Karpas-422 (cell line): ENCODE results near the gene TAF9. TPM values are rescaled to one million over a fixed set of nuclear protein-coding genes. Genes with fewer than 3 reads are reported as not detected.
A peak's percentile ranks its signal among the peaks of the same experiment; 100 is the strongest.

Experiments
- DNase-seq: peaks from one replicate; pipeline ENCODE4 v3.0.0-alpha.2; 2015
- H2AFZ ChIP-seq: fragments of 200-600 bp; sonication (generic); 2 replicates; pipeline ENCODE4 v1.6.1; 2014; ENCODE audit warnings: antibody characterized with exemption, low read length, mixed read lengths
- H3K27ac ChIP-seq: fragments of 200-600 bp; sonication (generic); 2 replicates; pipeline ENCODE4 v1.5.1; 2014; ENCODE audit warnings: mild to moderate bottlenecking, low read length, moderate library complexity
- H3K27me3 ChIP-seq: fragments of 200-600 bp; sonication (generic); 2 replicates; pipeline ENCODE4 v1.6.1; 2014; ENCODE audit warnings: low read length, mixed read lengths
- H3K36me3 ChIP-seq: fragments of 200-600 bp; sonication (generic); 2 replicates; pipeline ENCODE4 v1.6.1; 2014; ENCODE audit warnings: low read length, mixed read lengths; ENCODE audit not compliant: insufficient read depth
- H3K4me1 ChIP-seq: fragments of 200-600 bp; sonication (generic); 2 replicates; pipeline ENCODE4 v1.6.1; 2014; ENCODE audit warnings: mild to moderate bottlenecking, low read length, mixed read lengths
- H3K4me2 ChIP-seq: fragments of 200-600 bp; sonication (generic); 2 replicates; pipeline ENCODE4 v1.6.1; 2014; ENCODE audit warnings: low read length, low read depth, mild to moderate bottlenecking; ENCODE audit not compliant: poor library complexity, severe bottlenecking
- H3K4me3 ChIP-seq: fragments of 200-600 bp; sonication (generic); 2 replicates; pipeline ENCODE4 v1.5.1; 2014; ENCODE audit warnings: mild to moderate bottlenecking, antibody characterized with exemption, low read length, mixed read lengths
- H3K79me2 ChIP-seq: fragments of 200-600 bp; sonication (generic); 2 replicates; pipeline ENCODE4 v1.6.1; 2014; ENCODE audit warnings: mild to moderate bottlenecking, low read length, mixed read lengths
- H3K9ac ChIP-seq: fragments of 200-600 bp; sonication (generic); 2 replicates; pipeline ENCODE4 v1.6.0; 2014; ENCODE audit warnings: low read length
- H3K9me2 ChIP-seq: fragments of 200-600 bp; sonication (generic), shearing (Covaris generic); replicated peaks from 2 replicates; pipeline ENCODE4 v1.6.0; 2014; ENCODE audit warnings: mild to moderate bottlenecking, low read length, moderate library complexity; ENCODE audit not compliant: insufficient read depth
- H3K9me3 ChIP-seq: fragments of 300-700, 200-600 bp; sonication (generic); 2 replicates; pipeline ENCODE4 v1.6.1; 2014; ENCODE audit warnings: low read length, mixed read lengths
- H4K20me1 ChIP-seq: fragments of 200-600 bp; sonication (generic); 2 replicates; pipeline ENCODE4 v1.6.1; 2014; ENCODE audit warnings: mild to moderate bottlenecking, antibody characterized with exemption, low read length, low read depth; ENCODE audit not compliant: insufficient read depth
- total RNA-seq: library from RNA; depleted of rRNA; stranded (reverse); fragments of >200 nt; shearing (Covaris generic); gene quantifications from 2 replicates; pipeline ENCODE4 v1.2.3, GENCODE V29; 2014; ENCODE audit warnings: low replicate concordance; rRNA removed

Gene TAF9
- total RNA-seq, 1 experiment from 2014 or later: 109 TPM

- peak overlapping the region; percentile 50 for H3K27ac ChIP-seq
- peak overlapping the region; percentile 80 for H3K4me3 ChIP-seq
- peak; percentile 75 for DNase-seq
These were observed 37.5 kb downstream of the TAF9 start for GRCh38 chr5:69331528-69332445.

DNA sequence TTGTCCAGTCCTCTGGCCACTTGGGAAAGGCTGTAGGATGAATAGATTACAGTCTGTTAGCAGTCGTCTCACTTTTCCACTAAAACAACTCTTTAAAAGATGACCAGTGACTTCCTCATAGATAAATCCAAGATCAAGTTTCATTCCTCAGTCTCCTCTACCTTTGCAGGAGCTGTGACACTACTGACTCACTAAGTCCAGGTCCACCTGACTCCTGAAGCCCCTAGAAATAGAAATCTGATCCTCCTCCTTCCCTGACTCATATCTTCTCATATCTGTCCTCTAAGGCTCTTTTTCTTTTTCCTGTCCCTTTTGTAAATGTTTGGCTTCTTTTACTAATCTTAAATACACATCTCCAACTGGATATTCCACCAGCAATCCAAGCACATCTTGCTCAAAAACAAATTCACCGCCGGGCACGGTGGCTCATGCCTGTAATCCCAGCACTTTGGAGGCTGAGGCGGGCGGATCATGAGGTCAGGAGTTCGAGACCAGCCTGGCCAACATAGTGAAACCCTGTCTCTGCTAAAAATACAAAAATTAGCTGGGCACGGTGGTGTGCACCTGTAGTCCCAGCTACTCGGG, 39.3 kb downstream of the TAF9 start:
- H3K9me3 ChIP-seq: no peaks in the 10 kb centered on the region
- no peak overlapping the region for H3K27ac ChIP-seq
- H3K9ac ChIP-seq: no peak overlapping the region
- H3K36me3 ChIP-seq: no peaks in the 10 kb centered on the region
- no peaks in the 10 kb centered on the region for H3K9me2 ChIP-seq
- H3K4me3 ChIP-seq: no peak overlapping the region
- H3K4me2 ChIP-seq: no peak overlapping the region
- no peaks in the 10 kb centered on the region for H4K20me1 ChIP-seq
- H3K79me2 ChIP-seq: peaks cover 23% of the 10 kb centered on the region
- H3K4me1 ChIP-seq: peaks cover 18% of the 10 kb centered on the region
- no peak overlapping the region for H2AFZ ChIP-seq
- DNase-seq: no peak
- no peaks in the 10 kb centered on the region for H3K27me3 ChIP-seq

More at GRCh38 chr5:69331528-69332445, 37.5 kb downstream of the TAF9 start:
- H3K79me2 ChIP-seq: peaks cover 18% of the 10 kb centered on the region
- peaks cover 18% of the 10 kb centered on the region for H3K4me1 ChIP-seq
- no peaks in the 10 kb centered on the region for H3K9me2 ChIP-seq
- no peaks in the 10 kb centered on the region for H4K20me1 ChIP-seq
- H3K9ac ChIP-seq: peak overlapping the region; percentile 79
- no peaks in the 10 kb centered on the region for H3K27me3 ChIP-seq
- H3K9me3 ChIP-seq: no peaks in the 10 kb centered on the region
- peak overlapping the region; percentile 11 for H2AFZ ChIP-seq
- H3K4me2 ChIP-seq: peak overlapping the region; percentile 78
- no peaks in the 10 kb centered on the region for H3K36me3 ChIP-seq

- Histone ChIP-seq H3K9me2 (no peaks in the 10 kb centered on the region), H3K4me2 (no peak overlapping the region), H3K4me1 (peaks cover under 1% of the 10 kb centered on the region; the same call in 1 of the 2 replicates), H4K20me1 (no peaks in the 10 kb centered on the region), H3K9ac (no peak overlapping the region), H3K79me2 (peaks cover 15% of the 10 kb centered on the region), H3K27ac (no peak overlapping the region), H2AFZ (no peak overlapping the region), H3K4me3 (no peak overlapping the region), H3K36me3 (no peaks in the 10 kb centered on the region), H3K9me3 (no peaks in the 10 kb centered on the region), H3K27me3 (no peaks in the 10 kb centered on the region)
- DNase-seq: no peak
These were observed 43.0 kb downstream of the TAF9 start for GRCh38 chr5:69326365-69326764.

- no peak for DNase-seq
- no peaks in the 10 kb centered on the region; the same call in 1 of the 2 replicates for H3K4me1 ChIP-seq
- no peak overlapping the region for H3K9ac ChIP-seq
- no peaks in the 10 kb centered on the region for H4K20me1 ChIP-seq
- H3K27me3 ChIP-seq: no peaks in the 10 kb centered on the region
- H2AFZ ChIP-seq: no peak overlapping the region
- H3K9me2 ChIP-seq: no peaks in the 10 kb centered on the region
- no peak overlapping the region for H3K4me3 ChIP-seq
- H3K9me3 ChIP-seq: no peaks in the 10 kb centered on the region
- no peak overlapping the region for H3K4me2 ChIP-seq
- H3K36me3 ChIP-seq: peaks cover 6% of the 10 kb centered on the region
- no peak overlapping the region for H3K27ac ChIP-seq
- H3K79me2 ChIP-seq: no peaks in the 10 kb centered on the region
These were observed 51.9 kb downstream of the TAF9 start for GRCh38 chr5:69317391-69317790.

DNA sequence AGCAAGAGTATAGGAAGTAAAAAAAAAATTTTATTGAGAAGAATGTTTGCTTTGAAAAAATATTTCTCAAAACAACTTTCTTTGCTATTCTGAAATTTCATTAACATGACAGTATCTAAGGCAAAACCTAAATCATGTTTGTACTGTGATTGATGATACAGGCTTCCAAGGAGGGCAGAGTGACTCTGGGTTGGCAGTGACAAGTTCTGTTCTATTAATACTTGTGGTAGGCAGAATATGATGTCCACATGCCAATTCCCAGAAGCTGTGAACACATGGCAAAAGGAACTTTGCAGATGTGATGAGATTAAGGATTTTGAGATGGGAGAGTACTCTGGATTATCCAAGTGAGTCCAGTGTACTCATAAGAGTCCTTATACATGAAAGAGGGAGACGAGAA, 53.3 kb downstream of the TAF9 start:
- Histone ChIP-seq H3K27me3 (no peaks in the 10 kb centered on the region), H3K4me3 (no peak overlapping the region), H3K79me2 (no peaks in the 10 kb centered on the region), H3K9me2 (no peaks in the 10 kb centered on the region), H3K9me3 (no peaks in the 10 kb centered on the region), H4K20me1 (no peaks in the 10 kb centered on the region), H3K4me1 (no peaks in the 10 kb centered on the region; the same call in 1 of the 2 replicates), H3K36me3 (peaks cover 6% of the 10 kb centered on the region), H3K4me2 (no peak overlapping the region), H2AFZ (no peak overlapping the region), H3K9ac (no peak overlapping the region), H3K27ac (no peak overlapping the region)
- DNase-seq: no peak

Other genes with a start within 250 kb of the TAF9 start
- 58.5 and 96.4 TPM in 2 replicates for gene CCNB1, start 202.4 kb downstream of the TAF9 start, total RNA-seq
- 34.1 and 37.0 TPM in 2 replicates for gene CENPH, start 179.9 kb downstream of the TAF9 start, total RNA-seq
- 42.1 and 47.1 TPM in 2 replicates for gene CDK7, start 134.6 kb downstream of the TAF9 start, total RNA-seq
- 7.8 and 8.9 TPM in 2 replicates for gene CCDC125, start 36.7 kb downstream of the TAF9 start, total RNA-seq
- gene AK6, start within 50 bp of the TAF9 start, total RNA-seq: 48.5 and 56.0 TPM in 2 replicates
- gene RAD17, start 298 bp upstream of the TAF9 start, total RNA-seq: 46.5 and 61.7 TPM in 2 replicates
- 0.11 and 0.48 TPM in 2 replicates for gene MARVELD2, start 45.6 kb upstream of the TAF9 start, total RNA-seq
- gene OCLN, start 123.3 kb upstream of the TAF9 start, total RNA-seq: 2.8 and 3.5 TPM in 2 replicates
- 35.2 and 69.8 TPM in 2 replicates for gene GTF2H2C, start 190.7 kb upstream of the TAF9 start, total RNA-seq